ENCODE data around the gene PLXNA4. TPM values are rescaled to one million over a fixed set of nuclear protein-coding genes. Genes with fewer than 3 reads are reported as not detected.

Gene PLXNA4
- total and polyA plus RNA-seq, 10 donors, result 0.15 to 14.7 (median 8.7) TPM

GRCh38 chr7:132504071-132504470 is 72.2 kb downstream of the PLXNA4 start:
- no peak overlapping the region for H3K4me3 ChIP-seq
- peaks cover 0 to 12% (median 0%) of the 10 kb centered on the region in 6 donors for H3K4me1 ChIP-seq
- DNase-seq, result peak; percentile 51
- TF ChIP-seq POLR2A (IDR thresholded peaks at IDR 0.05) (no peak), POLR2AphosphoS5 (IDR thresholded peaks at IDR 0.05) (no peak), CTCF (IDR thresholded peaks at IDR 0.05 in 8 of 11, conservative IDR thresholded peaks at IDR 0.05 in 3 of 11) (no peak)
- intact Hi-C loops (cut with DNase I; ENCODE audit: low total_unique reads), result no loop called here
- no peaks in the 10 kb centered on the region for H3K27me3 ChIP-seq (replicated peaks in 1 of 7)
- H3K36me3 ChIP-seq, result peaks cover 0 to 11% (median 0%) of the 10 kb centered on the region in 6 donors
- WGBS, 5 donors, result 84 to 89% (median 87%) methylated on average over 3 to 5 of the region's 5 CpGs
- H3K9me3 ChIP-seq, result no peaks in the 10 kb centered on the region
- no peak overlapping the region for H3K27ac ChIP-seq

GRCh38 chr7:132503415-132503814 is 72.9 kb downstream of the PLXNA4 start:
- no peaks in the 10 kb centered on the region for H3K9me3 ChIP-seq
- DNase-seq, result peak; percentile 45
- H3K27ac ChIP-seq, result no peak overlapping the region
- no peak for TF ChIP-seq POLR2AphosphoS5 (IDR thresholded peaks at IDR 0.05)
- no peak for TF ChIP-seq CTCF (IDR thresholded peaks at IDR 0.05 in 8 of 11, conservative IDR thresholded peaks at IDR 0.05 in 3 of 11)
- H3K36me3 ChIP-seq, result peaks cover 0 to 11% (median 0%) of the 10 kb centered on the region in 6 donors
- H3K27me3 ChIP-seq (replicated peaks in 1 of 7), result no peaks in the 10 kb centered on the region
- intact Hi-C loops (cut with DNase I; ENCODE audit: low total_unique reads), result no loop called here
- peaks cover 0 to 11% (median 0%) of the 10 kb centered on the region in 6 donors for H3K4me1 ChIP-seq
- no peak overlapping the region for H3K4me3 ChIP-seq

GRCh38 chr7:132501956-132502355 is 74.3 kb downstream of the PLXNA4 start:
- no peaks in the 10 kb centered on the region for H3K9me3 ChIP-seq
- no peak for TF ChIP-seq POLR2AphosphoS5 (IDR thresholded peaks at IDR 0.05)
- TF ChIP-seq POLR2A (IDR thresholded peaks at IDR 0.05), result no peak
- TF ChIP-seq CTCF (IDR thresholded peaks at IDR 0.05 in 8 of 11, conservative IDR thresholded peaks at IDR 0.05 in 3 of 11), result no peak
- intact Hi-C loops (cut with DNase I; ENCODE audit: low total_unique reads), result no loop called here
- no peak overlapping the region for H3K27ac ChIP-seq
- peaks cover 0 to 11% (median 0%) of the 10 kb centered on the region in 6 donors for H3K4me1 ChIP-seq
- WGBS, 5 donors, result 59 to 75% (median 72%) methylated on average over 7 of the region's 7 CpGs
- no peaks in the 10 kb centered on the region for H3K27me3 ChIP-seq (replicated peaks in 1 of 7)
- DNase-seq, result peak; percentile 56
- H3K4me3 ChIP-seq, result no peak overlapping the region
- no peaks in the 10 kb centered on the region for H3K36me3 ChIP-seq

DNA sequence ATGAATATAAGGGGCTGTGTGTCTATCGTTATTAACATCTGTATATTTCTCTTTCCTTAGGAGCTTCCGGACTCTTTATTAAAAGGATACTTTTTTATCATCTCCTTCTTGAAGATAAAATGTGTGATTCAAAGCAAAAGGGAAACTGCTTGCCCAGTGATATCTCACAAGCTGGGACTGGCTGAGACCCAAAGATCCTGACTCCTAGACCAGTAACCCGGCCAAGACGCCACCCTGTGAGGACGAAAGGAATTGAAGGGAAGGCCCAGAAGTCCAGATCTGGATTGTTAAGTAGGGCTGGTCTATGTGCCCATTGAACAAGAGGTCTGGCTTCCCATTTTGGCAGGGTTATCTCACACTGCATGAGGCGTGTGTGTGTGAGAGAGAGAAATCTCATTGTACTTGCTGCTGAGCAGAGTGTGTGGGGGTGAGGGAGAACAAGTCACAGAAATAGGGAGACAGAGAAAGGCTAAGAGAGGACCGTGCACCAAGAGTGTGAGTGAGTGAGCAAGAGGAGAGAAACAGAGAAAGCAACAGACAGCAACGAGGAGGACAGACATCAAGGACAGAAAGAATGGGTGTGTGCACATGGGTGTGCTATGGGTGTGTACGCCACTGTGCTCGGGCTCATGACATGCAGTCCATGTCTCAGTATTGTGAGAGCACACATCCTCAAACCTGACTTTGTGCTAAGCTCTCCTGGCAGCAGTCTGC is 75.4 kb downstream of the PLXNA4 start:
- TF ChIP-seq CTCF (IDR thresholded peaks at IDR 0.05 in 8 of 11, conservative IDR thresholded peaks at IDR 0.05 in 3 of 11), result peak in 5 of 11 experiments; percentile 24 to 42 (median 37)
- TF ChIP-seq POLR2A (IDR thresholded peaks at IDR 0.05), result no peak
- TF ChIP-seq POLR2AphosphoS5 (IDR thresholded peaks at IDR 0.05), result peak in 1 of 3 donors; percentile 45
- Histone ChIP-seq H3K27ac (no peak overlapping the region), H3K9me3 (no peaks in the 10 kb centered on the region), H3K36me3 (no peaks in the 10 kb centered on the region), H3K27me3 (replicated peaks in 1 of 7) (no peaks in the 10 kb centered on the region), H3K4me1 (peaks cover 0 to 11% (median 0%) of the 10 kb centered on the region in 6 donors), H3K4me3 (no peak overlapping the region)
- intact Hi-C loops (cut with DNase I; ENCODE audit: low total_unique reads), result no loop called here
- DNase-seq, result peak; percentile 55
- 71 to 81% (median 73%) methylated on average over 10 of the region's 10 CpGs for WGBS, 5 donors
